Motor neuron (in vitro differentiated cells): ENCODE data around the gene MAGEA11. TPM values are rescaled to one million over a fixed set of nuclear protein-coding genes. Genes with fewer than 3 reads are reported as not detected.
"Not testable (repeated sequence)": the region's sequence is repeated elsewhere in the genome, so short reads cannot be mapped to it uniquely, and the experiment has no call there.

ENCODE experiments used
- ATAC-seq, 8 experiments: fragments of 200-7000 bp; cut with Tn5 transposase; replicated peaks in 6 of 8; 2 replicates each; pipeline ENCODE4 v1.8.0; 2021; ENCODE audit warnings: mild to moderate bottlenecking in 8 of 8, moderate library complexity in 8 of 8
- H3K27ac ChIP-seq, 2 donors: fragments of 250-450 bp; sonication (Bioruptor Pico); 2 replicates each; pipeline ENCODE4 v1.9.0; 2021; ENCODE audit warnings: antibody characterized with exemption in 2 of 2, mild to moderate bottlenecking in 2 of 2, moderate library complexity in 1 of 2
- H3K4me1 ChIP-seq, 2 donors: fragments of 250-450 bp; sonication (Bioruptor Pico); replicated peaks in 1 of 2; 2 replicates each; pipeline ENCODE4 v1.6.1; 2021; ENCODE audit warnings: antibody characterized with exemption in 2 of 2, mild to moderate bottlenecking in 2 of 2, moderate library complexity in 1 of 2
- H3K4me3 ChIP-seq, 5 donors: fragments of 250-450 bp; sonication (Bioruptor Pico); 2 replicates each; pipeline ENCODE4 v1.9.0; 2021; ENCODE audit warnings: antibody characterized with exemption in 5 of 5, mild to moderate bottlenecking in 5 of 5, moderate library complexity in 4 of 5
- WGBS, 10 experiments: fragments of 450-650 bp; shearing (Covaris generic); methylation state at CpG; one replicate each; pipeline ENCODE4 v1.0.0; 2022; 5-methylcytosine and 5-hydroxymethylcytosine counted together
- in situ Hi-C, 9 experiments: fragments of 400-800 bp; cut with MboI; loops; one replicate each; pipeline ENCODE4 v1.15.0; 2021; ENCODE audit warnings: low sequenced_read_pairs in 9 of 9, low pct_unique_long_range_greater_than_20kb in 2 of 9; ENCODE audit not compliant: unreplicated experiment in 9 of 9
- total RNA-seq, 8 experiments: library from RNA; unstranded; fragments of 300-600 nt; gene quantifications; 2 replicates each; pipeline versions ENCODE4 v1.2.3 to v1.2.4, GENCODE V29; 2022

Gene MAGEA11
- total RNA-seq: 1 to 10 TPM in 2 of 8 experiments, under 1 TPM in 5, not detected in 1; 0.13 to 3.0 (median 0.23) TPM

- in situ Hi-C loops: no loop called here
- Histone ChIP-seq H3K4me3 (no peak within 1 kb of the TSS), H3K4me1 (no peaks in the 10 kb centered on the region), H3K27ac (no peak within 1 kb of the TSS)
- WGBS, 10 experiments: no CpG with 5 or more reads among the region's 29 CpGs
- no peak for ATAC-seq
These were observed at the start of gene MAGEA11 for GRCh38 chrX:149711545-149712236. Gene MAGEA11 (plus strand): TSS chrX:149712060. CDS start chrX:149713160, 1,100 bp downstream.

- peak in 3 of 8 experiments; percentile 32 to 56 (median 53) for ATAC-seq
- WGBS, 10 experiments: no CpG with 5 or more reads among the region's 3 CpGs
- in situ Hi-C loops: not testable (repeated sequence)
These were observed 36.8 kb upstream of the MAGEA11 start for GRCh38 chrX:149675088-149675487.

GRCh38 chrX:149675554-149675953 is 36.3 kb upstream of the MAGEA11 start:
- ATAC-seq, H3K4me1 ChIP-seq, H3K27ac ChIP-seq, H3K4me3 ChIP-seq, in situ Hi-C loops: not testable (repeated sequence)
- no CpG with 5 or more reads among the region's 8 CpGs for WGBS, 10 experiments

More at GRCh38 chrX:149675088-149675487, 36.8 kb upstream of the MAGEA11 start:
- H3K4me3 ChIP-seq, H3K27ac ChIP-seq, H3K4me1 ChIP-seq: not testable (repeated sequence)

- peak in 5 of 8 experiments; percentile 73 to 92 (median 80) for ATAC-seq
- H3K4me3 ChIP-seq, H3K27ac ChIP-seq, in situ Hi-C loops: not testable (repeated sequence)
- peaks cover 20 to 21% of the 10 kb centered on the region in 2 donors for H3K4me1 ChIP-seq
- WGBS, 10 experiments: no CpG with 5 or more reads among the region's 4 CpGs
These were observed 32.6 kb upstream of the MAGEA11 start for GRCh38 chrX:149679164-149679678.

- no peak overlapping the region for H3K4me3 ChIP-seq
- ATAC-seq: peak; percentile 34 to 100 (median 88)
- 8 to 60% (median 25%) methylated on average over 1 to 2 of the region's 2 CpGs; no CpG with 5 or more reads in 6 of the 10 experiments for WGBS, 10 experiments
- H3K27ac ChIP-seq: no peak overlapping the region
- peaks cover 20 to 21% of the 10 kb centered on the region in 2 donors for H3K4me1 ChIP-seq
- in situ Hi-C loops: no loop called here
These were observed 30.7 kb upstream of the MAGEA11 start for GRCh38 chrX:149681182-149681581.

GRCh38 chrX:149682031-149682430 is 29.8 kb upstream of the MAGEA11 start:
- in situ Hi-C loops: no loop called here
- Histone ChIP-seq H3K27ac (no peak overlapping the region), H3K4me1 (peaks cover 20 to 21% of the 10 kb centered on the region in 2 donors), H3K4me3 (no peak overlapping the region)
- WGBS, 10 experiments: 40 to 50% methylated on average over 1 of the region's 3 CpGs; no CpG with 5 or more reads in 8 of the 10 experiments
- ATAC-seq: no peak

- in situ Hi-C loops: no loop called here
- 20 to 100% (median 53%) methylated on average over 1 to 6 of the region's 9 CpGs; no CpG with 5 or more reads in 5 of the 10 experiments for WGBS, 10 experiments
- no peak for ATAC-seq
- Histone ChIP-seq H3K4me1 (peaks cover 20 to 21% of the 10 kb centered on the region in 2 donors), H3K27ac (no peak overlapping the region), H3K4me3 (no peak overlapping the region)
These were observed 28.6 kb upstream of the MAGEA11 start for GRCh38 chrX:149682956-149683947.

GRCh38 chrX:149683966-149684730 is 27.7 kb upstream of the MAGEA11 start:
- ATAC-seq: no peak
- in situ Hi-C loops: no loop called here
- 34 to 80% (median 75%) methylated on average over 1 to 3 of the region's 6 CpGs; no CpG with 5 or more reads in 5 of the 10 experiments for WGBS, 10 experiments
- H3K27ac ChIP-seq: no peak overlapping the region
- H3K4me1 ChIP-seq: peaks cover 20 to 21% of the 10 kb centered on the region in 2 donors
- H3K4me3 ChIP-seq: no peak overlapping the region

- Histone ChIP-seq H3K27ac (no peak overlapping the region), H3K4me3 (no peak overlapping the region), H3K4me1 (peaks cover 7 to 8% of the 10 kb centered on the region in 2 donors)
- in situ Hi-C loops: no loop called here
- no peak for ATAC-seq
These were observed 23.9 kb upstream of the MAGEA11 start for GRCh38 chrX:149687991-149688390.

GRCh38 chrX:149688552-149688951 is 23.3 kb upstream of the MAGEA11 start:
- peak in 2 of 8 experiments; percentile 44 to 97 for ATAC-seq
- in situ Hi-C loops: no loop called here
- Histone ChIP-seq H3K27ac (no peak overlapping the region), H3K4me3 (no peak overlapping the region), H3K4me1 (peaks cover 2 to 3% of the 10 kb centered on the region in 2 donors)
- 40 to 57% methylated on average over 1 of the region's 1 CpG; no CpG with 5 or more reads in 8 of the 10 experiments for WGBS, 10 experiments

GRCh38 chrX:149691794-149692193 is 20.1 kb upstream of the MAGEA11 start:
- no peak overlapping the region for H3K27ac ChIP-seq
- in situ Hi-C loops: no loop called here
- WGBS, 10 experiments: 33 to 100% (median 72%) methylated on average over 1 of the region's 1 CpG; no CpG with 5 or more reads in 4 of the 10 experiments

GRCh38 chrX:149692686-149693272 is 19.1 kb upstream of the MAGEA11 start:
- WGBS, 10 experiments: 8 to 83% (median 39%) methylated on average over 1 to 5 of the region's 6 CpGs; no CpG with 5 or more reads in 4 of the 10 experiments
- H3K4me3 ChIP-seq, ATAC-seq, H3K4me1 ChIP-seq, H3K27ac ChIP-seq, in situ Hi-C loops: not testable (repeated sequence)

More at GRCh38 chrX:149691794-149692193, 20.1 kb upstream of the MAGEA11 start:
- Histone ChIP-seq H3K4me1 (no peaks in the 10 kb centered on the region), H3K4me3 (no peak overlapping the region)
- ATAC-seq: no peak
